ENCODE results near the gene EVPL. TPM values are rescaled to one million over a fixed set of nuclear protein-coding genes. Genes with fewer than 3 reads are reported as not detected.

Gene EVPL
- total RNA-seq, 1 donor from 2014 or later: not detected

GRCh38 chr17:76040376-76040775 lies 13.3 kb upstream of the EVPL start:
- CTCF ChIA-PET: no interaction called here
- POLR2A ChIA-PET: no interaction called here
- Mint-ChIP-seq H3K36me3 (ENCODE audit: low read depth) (peaks cover 73% of the 10 kb centered on the region), H3K9me3 (no peaks in the 10 kb centered on the region), H3K27me3 (no peaks in the 10 kb centered on the region), H3K4me3 (no peak overlapping the region), H3K4me1 (no peaks in the 10 kb centered on the region), H3K27ac (no peak overlapping the region)
- intact Hi-C loops (cut with micrococcal nuclease): no loop called here
- no peak for ATAC-seq (ENCODE audit: low read depth)
- no peak for DNase-seq
- no peak for TF ChIP-seq CTCF (IDR thresholded peaks at IDR 0.05)

GRCh38 chr17:76039121-76039520 lies 12.0 kb upstream of the EVPL start:
- no peak for ATAC-seq (ENCODE audit: low read depth)
- H3K27ac Mint-ChIP-seq: no peak overlapping the region
- ChIA-PET CTCF (no interaction called here), POLR2A (no interaction called here)
- no peak for DNase-seq
- no peaks in the 10 kb centered on the region for H3K4me1 Mint-ChIP-seq
- H3K4me3 Mint-ChIP-seq: no peak overlapping the region
- H3K9me3 Mint-ChIP-seq: no peaks in the 10 kb centered on the region
- TF ChIP-seq CTCF (IDR thresholded peaks at IDR 0.05): no peak
- intact Hi-C loops (cut with micrococcal nuclease): no loop called here
- H3K27me3 Mint-ChIP-seq: no peaks in the 10 kb centered on the region
- peaks cover 60% of the 10 kb centered on the region for H3K36me3 Mint-ChIP-seq (ENCODE audit: low read depth)

- ChIA-PET POLR2A (no interaction called here), CTCF (no interaction called here)
- intact Hi-C loops (cut with micrococcal nuclease): no loop called here
- H3K9me3 Mint-ChIP-seq: no peaks in the 10 kb centered on the region
- no peak for DNase-seq
- H3K36me3 Mint-ChIP-seq (ENCODE audit: low read depth): peaks cover 50% of the 10 kb centered on the region
- no peak overlapping the region for H3K27ac Mint-ChIP-seq
- ATAC-seq (ENCODE audit: low read depth): no peak
- H3K4me1 Mint-ChIP-seq: no peaks in the 10 kb centered on the region
- no peak for TF ChIP-seq CTCF (IDR thresholded peaks at IDR 0.05)
- no peaks in the 10 kb centered on the region for H3K27me3 Mint-ChIP-seq
- no peak overlapping the region for H3K4me3 Mint-ChIP-seq
Observed at GRCh38 chr17:76038050-76038449, 10.9 kb upstream of the EVPL start.

GRCh38 chr17:76036497-76037261 lies 9.6 kb upstream of the EVPL start:
- ChIA-PET CTCF (no interaction called here), POLR2A (interaction anchor here (0.6 kb wide), 1 partner anchor 27 kb away, joined by 4 read pairs; no protein-coding TSS in a partner anchor)
- TF ChIP-seq CTCF (IDR thresholded peaks at IDR 0.05): no peak
- Mint-ChIP-seq H3K4me3 (no peak overlapping the region), H3K36me3 (ENCODE audit: low read depth) (peaks cover 39% of the 10 kb centered on the region), H3K4me1 (no peaks in the 10 kb centered on the region), H3K9me3 (no peaks in the 10 kb centered on the region), H3K27ac (no peak overlapping the region), H3K27me3 (no peaks in the 10 kb centered on the region)
- intact Hi-C loops (cut with micrococcal nuclease): no loop called here
- DNase-seq (no peak), ATAC-seq (ENCODE audit: low read depth) (no peak)

- POLR2A ChIA-PET: no interaction called here
- ATAC-seq (ENCODE audit: low read depth) (no peak), DNase-seq (no peak)
- H3K27me3 Mint-ChIP-seq: no peaks in the 10 kb centered on the region
- intact Hi-C loops (cut with micrococcal nuclease): no loop called here
- H3K9me3 Mint-ChIP-seq: no peaks in the 10 kb centered on the region
- H3K4me1 Mint-ChIP-seq: peaks cover 3% of the 10 kb centered on the region
- CTCF ChIA-PET: no interaction called here
- no peak overlapping the region for H3K27ac Mint-ChIP-seq
- H3K4me3 Mint-ChIP-seq: no peak overlapping the region
- TF ChIP-seq CTCF (IDR thresholded peaks at IDR 0.05): no peak
- H3K36me3 Mint-ChIP-seq (ENCODE audit: low read depth): peaks cover 21% of the 10 kb centered on the region
Observed at GRCh38 chr17:76034428-76035350, 7.6 kb upstream of the EVPL start.
